Neutrophil (primary cell): ENCODE results near the gene PIH1D2.

Experiments used
- H3K27ac ChIP-seq: fragments of 200-600 bp; sonication (generic); 2 replicates; pipeline ENCODE4 v1.5.1; 2016; ENCODE audit warnings: mild to moderate bottlenecking, moderate library complexity
- H3K27me3 ChIP-seq: fragments of 200-600 bp; sonication (generic); 2 replicates; pipeline ENCODE4 v1.6.0; 2016; ENCODE audit warnings: mild to moderate bottlenecking
- H3K36me3 ChIP-seq: fragments of 200-600 bp; sonication (generic); 2 replicates; pipeline ENCODE4 v1.5.1; 2017
- H3K4me1 ChIP-seq, 2 experiments: fragments of 200-600 bp in 1 of 2; sonication (generic) in 1 of 2; 1 replicate in 1 of 2; 2 replicates in 1 of 2; pipeline versions ENCODE4 v1.5.1 to v1.6.1; 2013 to 2016; ENCODE audit warnings: low read depth in 1 of 2, low read length in 1 of 2, mild to moderate bottlenecking in 1 of 2, moderate library complexity in 1 of 2; ENCODE audit not compliant: control insufficient read depth in 1 of 2, insufficient read depth in 1 of 2
- H3K4me3 ChIP-seq, 2 experiments: fragments of 200-600 bp in 1 of 2; sonication (generic) in 1 of 2; 1 replicate in 1 of 2; 2 replicates in 1 of 2; pipeline ENCODE4 v1.5.1; 2013 to 2016; ENCODE audit warnings: low read depth in 1 of 2, low read length in 1 of 2, mild to moderate bottlenecking in 1 of 2, moderate library complexity in 1 of 2
- H3K9me3 ChIP-seq: fragments of 200-600 bp; sonication (generic); 2 replicates; pipeline ENCODE4 v1.5.1; 2016
- TF ChIP-seq, protein P1 (sequence below): fragments of 200-600 bp; sonication (generic); IDR thresholded peaks from 2 replicates; pipeline ENCODE4 v1.5.1; 2016; ENCODE audit warnings: antibody characterized with exemption

PIH1D2 gene

DNA sequence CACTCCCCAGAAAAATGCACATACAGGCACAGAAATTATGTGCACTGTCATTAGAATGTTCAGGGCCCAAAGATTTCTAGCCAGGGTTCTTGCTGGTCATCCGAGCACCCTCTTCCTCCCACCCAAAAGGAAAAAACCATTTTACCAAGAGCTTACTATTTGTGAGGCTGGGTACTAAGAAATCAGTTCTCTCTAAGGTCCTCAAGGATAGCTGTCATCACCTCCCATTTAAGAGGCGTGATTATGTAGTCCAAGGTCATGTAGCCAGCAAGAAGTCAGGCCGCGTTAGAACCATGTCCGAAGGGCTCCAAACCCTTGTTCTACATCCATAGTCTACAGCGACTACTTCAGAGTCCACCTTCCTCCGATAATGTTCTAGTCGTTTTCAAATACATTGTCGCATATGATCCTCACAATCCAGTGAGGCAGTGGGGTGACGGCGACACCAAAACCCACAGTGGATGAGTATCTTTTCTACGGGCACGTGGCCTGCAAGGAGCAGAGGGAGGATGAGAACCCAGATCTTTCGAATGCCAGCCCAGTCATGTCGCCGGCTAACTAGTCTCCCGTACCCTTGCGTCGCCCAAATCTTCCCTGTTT lies 12.1 kb upstream of the PIH1D2 start:
- H3K36me3 ChIP-seq: peaks cover 71% of the 10 kb centered on the region
- peak overlapping the region; percentile 80 for H3K27ac ChIP-seq
- H3K27me3 ChIP-seq: no peaks in the 10 kb centered on the region
- no peaks in the 10 kb centered on the region for H3K9me3 ChIP-seq
- TF ChIP-seq, protein P1, sequence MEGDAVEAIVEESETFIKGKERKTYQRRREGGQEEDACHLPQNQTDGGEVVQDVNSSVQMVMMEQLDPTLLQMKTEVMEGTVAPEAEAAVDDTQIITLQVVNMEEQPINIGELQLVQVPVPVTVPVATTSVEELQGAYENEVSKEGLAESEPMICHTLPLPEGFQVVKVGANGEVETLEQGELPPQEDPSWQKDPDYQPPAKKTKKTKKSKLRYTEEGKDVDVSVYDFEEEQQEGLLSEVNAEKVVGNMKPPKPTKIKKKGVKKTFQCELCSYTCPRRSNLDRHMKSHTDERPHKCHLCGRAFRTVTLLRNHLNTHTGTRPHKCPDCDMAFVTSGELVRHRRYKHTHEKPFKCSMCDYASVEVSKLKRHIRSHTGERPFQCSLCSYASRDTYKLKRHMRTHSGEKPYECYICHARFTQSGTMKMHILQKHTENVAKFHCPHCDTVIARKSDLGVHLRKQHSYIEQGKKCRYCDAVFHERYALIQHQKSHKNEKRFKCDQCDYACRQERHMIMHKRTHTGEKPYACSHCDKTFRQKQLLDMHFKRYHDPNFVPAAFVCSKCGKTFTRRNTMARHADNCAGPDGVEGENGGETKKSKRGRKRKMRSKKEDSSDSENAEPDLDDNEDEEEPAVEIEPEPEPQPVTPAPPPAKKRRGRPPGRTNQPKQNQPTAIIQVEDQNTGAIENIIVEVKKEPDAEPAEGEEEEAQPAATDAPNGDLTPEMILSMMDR: no peak
- peak overlapping the region; percentile 86 to 95 for H3K4me3 ChIP-seq
- peaks cover 16 to 22% of the 10 kb centered on the region in 2 experiments for H3K4me1 ChIP-seq

DNA sequence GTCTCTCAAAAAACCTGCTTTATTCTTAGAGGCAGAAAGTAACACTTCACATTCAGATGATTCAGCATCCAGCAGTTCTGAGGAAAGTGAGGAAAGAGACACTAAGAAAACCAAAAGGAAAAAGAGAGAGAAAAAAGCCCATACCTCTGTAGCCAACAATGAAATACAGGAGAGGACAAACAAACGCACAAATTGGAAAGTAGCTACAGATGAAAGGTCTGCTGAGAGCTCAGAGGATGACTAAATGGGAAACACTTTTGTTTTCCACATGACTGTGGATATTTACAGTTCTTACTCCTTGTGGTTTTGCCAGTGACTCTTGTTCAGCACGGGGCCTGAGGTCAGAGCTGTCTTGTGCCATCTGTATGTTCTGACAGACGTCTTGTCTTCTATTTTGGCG lies 8.9 kb upstream of the PIH1D2 start:
- Histone ChIP-seq H3K36me3 (peaks cover 58% of the 10 kb centered on the region), H3K27me3 (no peaks in the 10 kb centered on the region), H3K4me3 (no peak overlapping the region), H3K4me1 (peaks cover 16 to 20% of the 10 kb centered on the region in 2 experiments), H3K27ac (no peak overlapping the region), H3K9me3 (no peaks in the 10 kb centered on the region)
- TF ChIP-seq, protein P1: no peak

GRCh38 chr11:112062923-112063322 lies 10.9 kb downstream of the PIH1D2 start:
- H3K36me3 ChIP-seq: peaks cover 25% of the 10 kb centered on the region
- no peak overlapping the region for H3K27ac ChIP-seq
- H3K4me1 ChIP-seq: no peaks in the 10 kb centered on the region
- TF ChIP-seq, protein P1: no peak
- no peaks in the 10 kb centered on the region for H3K27me3 ChIP-seq
- no peak overlapping the region for H3K4me3 ChIP-seq
- H3K9me3 ChIP-seq: no peaks in the 10 kb centered on the region

DNA sequence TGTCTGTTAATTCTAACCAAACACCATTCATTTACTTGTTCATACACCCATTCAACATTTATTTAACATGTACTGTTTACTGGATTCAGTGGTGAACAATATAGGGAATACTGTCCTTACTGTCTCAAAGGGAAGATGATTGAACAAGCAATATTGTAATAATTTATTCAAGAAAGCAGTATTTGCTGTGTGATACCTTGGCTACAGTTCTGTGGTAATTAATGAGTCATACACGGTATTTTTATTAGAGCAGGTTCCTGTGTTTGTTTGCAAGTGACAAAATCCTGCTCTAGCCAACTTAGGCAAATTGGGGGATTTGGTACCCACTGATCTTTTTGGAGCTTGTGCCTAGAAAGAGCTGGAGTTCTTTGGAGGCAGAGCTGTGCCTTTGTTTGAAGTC lies 15.7 kb downstream of the PIH1D2 start:
- H3K27me3 ChIP-seq: no peaks in the 10 kb centered on the region
- no peak overlapping the region for H3K27ac ChIP-seq
- no peaks in the 10 kb centered on the region for H3K4me1 ChIP-seq
- peaks cover 51% of the 10 kb centered on the region for H3K36me3 ChIP-seq
- H3K4me3 ChIP-seq: no peak overlapping the region
- TF ChIP-seq, protein P1: no peak
- H3K9me3 ChIP-seq: no peaks in the 10 kb centered on the region

DNA sequence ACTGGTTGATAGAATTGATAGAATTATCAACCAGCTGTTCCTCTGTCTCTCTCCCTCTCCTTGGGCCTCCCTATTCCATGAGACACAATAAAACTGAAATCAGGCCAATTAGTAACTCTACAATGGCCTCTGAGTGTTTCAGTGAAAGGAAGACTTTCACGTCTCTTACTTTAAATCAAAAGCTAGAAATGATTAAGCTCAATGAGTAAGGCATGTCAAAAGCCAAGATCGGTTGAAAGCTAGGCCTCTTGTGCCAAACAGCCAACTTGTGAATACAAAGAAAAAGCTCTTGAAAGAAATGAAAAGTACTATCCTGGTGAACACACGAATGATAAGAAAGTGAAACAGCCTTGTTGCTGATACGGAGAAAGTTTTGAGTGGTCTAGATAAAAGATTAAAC lies 16.6 kb downstream of the PIH1D2 start:
- H3K4me3 ChIP-seq: no peak overlapping the region

More for the DNA sequence above, 16.6 kb downstream of the PIH1D2 start:
- no peaks in the 10 kb centered on the region for H3K9me3 ChIP-seq
- H3K36me3 ChIP-seq: peaks cover 57% of the 10 kb centered on the region
- H3K27ac ChIP-seq: no peak overlapping the region
- H3K27me3 ChIP-seq: no peaks in the 10 kb centered on the region
- H3K4me1 ChIP-seq: no peaks in the 10 kb centered on the region
- TF ChIP-seq, protein P1: no peak
